K562 (cell line): Measurements from ENCODE around the gene PLPPR4. TPM values are rescaled to one million over a fixed set of nuclear protein-coding genes. Genes with fewer than 3 reads are reported as not detected.
A peak's percentile ranks its signal among the peaks of the same experiment; 100 is the strongest.

Experiments
- ATAC-seq: fragments of 200-7000 bp; cut with Tn5 transposase; 3 replicates; pipeline ENCODE4 v1.9.1; 2020; ENCODE audit warnings: moderate library complexity
- BruUV-seq: library from RNA; stranded (reverse); fragments of 400-500 nt; replicated peaks from 2 replicates; lab custom pipeline; 2021; lab: Mats Ljungman, UMichigan
- CTCF ChIA-PET: fragments of 300-600 bp; formaldehyde crosslinking; extraction: SDS; loops from one replicate; lab custom pipeline; 2021; ENCODE audit warnings: low intra/inter-chr PET ratio; lab: Yijun Ruan, JAX
- POLR2A ChIA-PET: fragments of 300-600, 350-650 bp; sonication (Branson Sonifier 250); formaldehyde crosslinking; extraction: SDS; loops from one replicate; lab custom pipeline; 2021; ENCODE audit warnings: antibody characterized with exemption, inconsistent platforms; lab: Yijun Ruan, JAX
- DNase-seq, 4 experiments: peaks; one replicate each; pipeline versions ENCODE4 v3.0.0 to v3.0.0-alpha.2; 2011 to 2018; ENCODE audit warnings: low spot score in 3 of 4, mixed read lengths in 3 of 4; ENCODE audit errors: extremely low read depth in 1 of 4
- FAIRE-seq: peaks from 2 replicates; lab custom pipeline; 2011; peaks lifted over from hg19 to GRCh38; lab: Jason Lieb, UNC
- H2AFZ ChIP-seq: 2 replicates; pipeline ENCODE4 v1.6.0; 2011; ENCODE audit warnings: low read depth, low read length, control low read depth, inconsistent platforms
- H3K27ac ChIP-seq: fragments of 200-600 bp; 3 replicates; pipeline ENCODE4 v1.8.0; 2011; ENCODE audit warnings: low read depth, mild to moderate bottlenecking, control low read depth, inconsistent platforms, low read length, moderate library complexity, mixed read lengths; ENCODE audit errors: extremely low read depth
- H3K27me3 ChIP-seq, 2 experiments: fragments of 300-600 bp in 1 of 2; 2 replicates in 1 of 2; 3 replicates in 1 of 2; pipeline versions ENCODE4 v1.6.0 to v1.8.0; 2011; ENCODE audit warnings: inconsistent platforms in 2 of 2, low read length in 2 of 2, mild to moderate bottlenecking in 1 of 2, mixed read lengths in 1 of 2, moderate library complexity in 1 of 2; ENCODE audit not compliant: control insufficient read depth in 2 of 2, insufficient read depth in 2 of 2
- H3K36me3 ChIP-seq: fragments of 300-600 bp; 3 replicates; pipeline ENCODE4 v1.8.0; 2011; ENCODE audit warnings: mild to moderate bottlenecking, low read length, inconsistent platforms; ENCODE audit not compliant: control insufficient read depth, insufficient read depth
- H3K4me1 ChIP-seq, 2 experiments: fragments of 200-600 bp in 1 of 2; replicated peaks in 1 of 2; 2 replicates in 1 of 2; 3 replicates in 1 of 2; pipeline versions ENCODE4 v1.5.1 to v1.8.0; 2011; ENCODE audit warnings: inconsistent platforms in 2 of 2, low read length in 2 of 2, mild to moderate bottlenecking in 1 of 2, mixed read lengths in 1 of 2, moderate library complexity in 1 of 2; ENCODE audit not compliant: control insufficient read depth in 2 of 2, insufficient read depth in 2 of 2
- H3K4me2 ChIP-seq: 2 replicates; pipeline ENCODE4 v1.6.1; 2011; ENCODE audit warnings: low read length, control low read depth, inconsistent platforms, mixed read lengths; ENCODE audit not compliant: insufficient read depth
- H3K4me3 ChIP-seq: fragments of 200-600 bp; sonication (generic), shearing (Covaris generic); 2 replicates; pipeline ENCODE4 v1.5.1; 2016; ENCODE audit warnings: control low read depth, inconsistent platforms
- H3K79me2 ChIP-seq: fragments of 200-600 bp; 3 replicates; pipeline ENCODE4 v1.8.0; 2011; ENCODE audit warnings: low read length, inconsistent platforms; ENCODE audit not compliant: control insufficient read depth, insufficient read depth
- H3K9ac ChIP-seq, 2 experiments: 2 replicates each; pipeline versions ENCODE4 v1.6.0 to v1.6.1; 2011; ENCODE audit warnings: low read depth in 2 of 2, low read length in 2 of 2, control low read depth in 1 of 2, inconsistent platforms in 1 of 2, mild to moderate bottlenecking in 1 of 2, mixed read lengths in 1 of 2; ENCODE audit not compliant: insufficient read depth in 1 of 2
- H3K9me1 ChIP-seq: one replicate; pipeline ENCODE4 v1.6.0; 2011; ENCODE audit warnings: inconsistent platforms, mild to moderate bottlenecking, low read length, moderate library complexity; ENCODE audit not compliant: control insufficient read depth, insufficient read depth
- H3K9me3 ChIP-seq: replicated peaks from 2 replicates; pipeline ENCODE4 v1.5.1; 2011; ENCODE audit warnings: low read depth, low read length, inconsistent platforms; ENCODE audit not compliant: control insufficient read depth, insufficient read depth
- H4K20me1 ChIP-seq: replicated peaks from 2 replicates; pipeline ENCODE4 v1.6.1; 2011; ENCODE audit warnings: low read length, inconsistent platforms, mixed read lengths; ENCODE audit not compliant: control insufficient read depth, insufficient read depth
- CHD2 ChIP-seq: IDR thresholded peaks from 2 replicates; pipeline ENCODE4 v1.6.1; 2011; ENCODE audit warnings: low read depth, low read length
- CREBBP ChIP-seq: IDR thresholded peaks from one replicate; pipeline ENCODE4 v1.6.1; 2012; ENCODE audit warnings: low read depth, mild to moderate bottlenecking, control low read depth, inconsistent platforms, low read length
- CTCF ChIP-seq, 3 experiments: IDR thresholded peaks in 2 of 3; conservative IDR thresholded peaks in 1 of 3; 2 replicates each; pipeline ENCODE4 v1.5.1; 2011 to 2012; ENCODE audit warnings: low read length in 3 of 3, mild to moderate bottlenecking in 3 of 3, control low read depth in 2 of 3, improper control_type of control experiment in 1 of 3, inconsistent platforms in 1 of 3, low read depth in 1 of 3, mixed read lengths in 1 of 3, moderate library complexity in 1 of 3; ENCODE audit not compliant: insufficient read depth in 2 of 3
- HMBOX1 ChIP-seq: sonication (generic); IDR thresholded peaks from 2 replicates; pipeline ENCODE4 v1.6.1; 2016
- HMG20B ChIP-seq: fragments of 250-450 bp; sonication (Bioruptor Pico); IDR thresholded peaks from 2 replicates; pipeline ENCODE4 v1.5.0; 2021; ENCODE audit warnings: mild to moderate bottlenecking
- HNRNPLL ChIP-seq: fragments of 200-400 bp; formaldehyde crosslinking; IDR thresholded peaks from 2 replicates; pipeline ENCODE4 v1.6.1; 2017; ENCODE audit warnings: low read length, low read depth, mild to moderate bottlenecking; ENCODE audit not compliant: poor library complexity, severe bottlenecking
- ILF3 ChIP-seq: fragments of 450-650 bp; IDR thresholded peaks from 2 replicates; pipeline ENCODE4 v1.6.1; 2018; ENCODE audit warnings: antibody characterized with exemption, mild to moderate bottlenecking, moderate library complexity, borderline replicate concordance
- MAFF ChIP-seq: IDR thresholded peaks from 2 replicates; pipeline ENCODE4 v1.6.1; 2012; ENCODE audit warnings: low read length, improper control_type of control experiment
- NFE2 ChIP-seq: IDR thresholded peaks from 2 replicates; pipeline ENCODE4 v1.6.1; 2014; ENCODE audit warnings: antibody characterized with exemption, low read depth
- PML ChIP-seq: IDR thresholded peaks from 2 replicates; pipeline ENCODE4 v1.6.1; 2012; ENCODE audit warnings: low read length, inconsistent platforms
- PURB ChIP-seq: sonication (generic); formaldehyde crosslinking; IDR thresholded peaks from 2 replicates; pipeline ENCODE4 v1.9.0; 2021; ENCODE audit warnings: low read depth, mild to moderate bottlenecking, missing genetic modification reagents
- RERE ChIP-seq: sonication (generic); formaldehyde crosslinking; IDR thresholded peaks from 2 replicates; pipeline ENCODE4 v1.8.0; 2023; ENCODE audit warnings: missing genetic modification reagents, mild to moderate bottlenecking, borderline replicate concordance
- SAFB2 ChIP-seq: fragments of 200-400 bp; formaldehyde crosslinking; IDR thresholded peaks from 2 replicates; pipeline ENCODE4 v1.6.1; 2018; ENCODE audit warnings: borderline replicate concordance, low read length, low read depth, moderate library complexity; ENCODE audit not compliant: severe bottlenecking
- STAT5B ChIP-seq: fragments of 250-450 bp; sonication (Bioruptor Pico); IDR thresholded peaks from 2 replicates; pipeline ENCODE4 v1.8.0; 2021; ENCODE audit warnings: mild to moderate bottlenecking, inconsistent platforms
- TBL1XR1 ChIP-seq, 2 experiments: IDR thresholded peaks; 2 replicates each; pipeline ENCODE4 v1.6.1; 2012; ENCODE audit warnings: improper control_type of control experiment in 2 of 2, low read length in 2 of 2, mild to moderate bottlenecking in 1 of 2
- ZEB2 ChIP-seq: fragments of 450-650 bp; IDR thresholded peaks from 2 replicates; pipeline ENCODE4 v1.6.1; 2016
- ZNF23 ChIP-seq: fragments of 250-450 bp; sonication (Bioruptor Pico); IDR thresholded peaks from 2 replicates; pipeline ENCODE4 v1.4.0; 2020; ENCODE audit warnings: mild to moderate bottlenecking
- ZSCAN32 ChIP-seq: fragments of 450-650 bp; formaldehyde crosslinking; IDR thresholded peaks from 2 replicates; pipeline ENCODE4 v1.4.0; 2020; ENCODE audit warnings: mild to moderate bottlenecking, moderate library complexity
- in situ Hi-C: fragments of 300-500 bp; cut with MboI; formaldehyde crosslinking; loops from 4 replicates; pipeline ENCODE4 v1.15.0; 2018; ENCODE audit warnings: inconsistent platforms, mixed read lengths
- intact Hi-C: fragments of 100-400 bp; cut with micrococcal nuclease; formaldehyde crosslinking; loops from 2 replicates; pipeline ENCODE4 v1.14.2; 2022
- polyA plus RNA-seq, 8 experiments: library from polyadenylated mRNA; depleted of rRNA in 4 of 8; stranded (reverse) in 5 of 8; unstranded in 3 of 8; fragments of >200 nt; fragmentation: Nextera tagmentation in 2 of 8; fragmentation: Illumina TruSeq in 1 of 8; extraction: Ambion mirVana in 2 of 8; extraction: Trizol in 1 of 8; gene quantifications; 2 replicates each; pipeline versions ENCODE4 v1.2.1 to v1.2.3, GENCODE V29; 2011 to 2014; ENCODE audit warnings: inconsistent platforms in 1 of 8, missing spikeins in 1 of 8
- total RNA-seq, 7 experiments: library from RNA; depleted of rRNA in 6 of 7; stranded (reverse); fragments of >200 nt in 6 of 7; fragmentation: Illumina TruSeq in 2 of 7; extraction: Trizol in 2 of 7; gene quantifications; 2 replicates each; pipeline versions ENCODE4 v1.2.1 to v1.2.3, GENCODE V29; 2011 to 2021; ENCODE audit warnings: low replicate concordance in 1 of 7

Gene PLPPR4
- total and polyA plus RNA-seq, 9 of the 15 experiments (the other 6 are each of a cell fraction or from before 2014, with no cell fraction given), result not detected

GRCh38 chr1:99230695-99231094, 33.6 kb upstream of the PLPPR4 start:
- CTCF ChIA-PET, result no interaction called here
- H3K27ac ChIP-seq, result no peak overlapping the region
- no TSS peak for BruUV-seq
- H3K79me2 ChIP-seq, result no peaks in the 10 kb centered on the region
- no peaks in the 10 kb centered on the region for H3K27me3 ChIP-seq
- H3K9me1 ChIP-seq, result no peaks in the 10 kb centered on the region
- POLR2A ChIA-PET, result no interaction called here
- H3K4me3 ChIP-seq, result no peak overlapping the region
- no peaks in the 10 kb centered on the region for H4K20me1 ChIP-seq
- H3K9ac ChIP-seq, result no peak overlapping the region
- ATAC-seq (no peak), FAIRE-seq (no peak), DNase-seq (no peak)
- intact Hi-C loops, result no loop called here
- in situ Hi-C loops, result no loop called here
- no peaks in the 10 kb centered on the region for H3K9me3 ChIP-seq
- no peak overlapping the region for H2AFZ ChIP-seq
- H3K4me1 ChIP-seq, result no peaks in the 10 kb centered on the region
- H3K4me2 ChIP-seq, result no peak overlapping the region
- no peaks in the 10 kb centered on the region for H3K36me3 ChIP-seq
- no peak for TF ChIP-seq SAFB2
- no peak for TF ChIP-seq ZNF23 (CRISPR knock-in tag)
- TF ChIP-seq RERE (CRISPR knock-in tag), result no peak
- no peak for TF ChIP-seq HNRNPLL
- no peak for TF ChIP-seq PML
- TF ChIP-seq TBL1XR1 (IDR thresholded peaks at IDR 0.05; ENCODE audit: low read length in 2 of 2), result no peak
- TF ChIP-seq HMBOX1, result no peak
- no peak for TF ChIP-seq STAT5B (CRISPR knock-in tag)
- no peak for TF ChIP-seq CTCF (IDR thresholded peaks at IDR 0.05 in 2 of 3, conservative IDR thresholded peaks at IDR 0.05 in 1 of 3; ENCODE audit: insufficient read depth in 2 of 3, low read depth in 1 of 3, low read length in 3 of 3)
- no peak for TF ChIP-seq ZSCAN32 (CRISPR knock-in tag)
- no peak for TF ChIP-seq ZEB2
- no peak for TF ChIP-seq NFE2
- no peak for TF ChIP-seq CHD2
- peak; percentile 34; the same call in 1 of the 2 replicates for TF ChIP-seq MAFF
- TF ChIP-seq HMG20B, result no peak
- no peak for TF ChIP-seq ILF3
- no peak for TF ChIP-seq PURB (CRISPR knock-in tag)
- TF ChIP-seq CREBBP, result no peak
